GM12878 (cell line): ENCODE data around the gene IFT122. TPM values are rescaled to one million over a fixed set of nuclear protein-coding genes. Genes with fewer than 3 reads are reported as not detected.

Source experiments
- ATAC-seq: fragments of 200-7000 bp; cut with Tn5 transposase; 3 replicates; pipeline ENCODE4 v1.9.1; 2020; ENCODE audit warnings: mild to moderate bottlenecking, moderate library complexity
- BruUV-seq: library from RNA; stranded (reverse); fragments of 400-500 nt; replicated peaks from 2 replicates; lab custom pipeline; 2021; lab: Mats Ljungman, UMichigan
- CTCF ChIA-PET: fragments of 300-600 bp; sonication (Branson Sonifier 250); formaldehyde crosslinking; extraction: SDS; loops from one replicate; lab custom pipeline; 2021; ENCODE audit warnings: inconsistent platforms; lab: Yijun Ruan, JAX
- POLR2A ChIA-PET: fragments of 350-600 bp; formaldehyde crosslinking; extraction: SDS; loops from one replicate; lab custom pipeline; 2021; ENCODE audit warnings: inconsistent platforms; lab: Charles Lee
- RAD21 ChIA-PET: fragments of 300-600 bp; sonication (Branson Sonifier 250); formaldehyde crosslinking; loops from one replicate; lab custom pipeline; 2023; ENCODE audit warnings: antibody characterized with exemption; ENCODE audit not compliant: unreplicated experiment; lab: Charles Lee
- SMC1A ChIA-PET: fragments of 300-600 bp; sonication (Branson Sonifier 250); formaldehyde crosslinking; loops from one replicate; lab custom pipeline; 2023; ENCODE audit not compliant: unreplicated experiment, uncharacterized antibody; lab: Charles Lee
- DNase-seq: peaks from one replicate; pipeline ENCODE4 v3.0.0-alpha.2; 2011; ENCODE audit warnings: low read depth, low spot score
- FAIRE-seq: peaks from 3 replicates; lab custom pipeline; 2011; peaks lifted over from hg19 to GRCh38; lab: Jason Lieb, UNC
- H2AFZ ChIP-seq: 2 replicates; pipeline ENCODE4 v1.6.0; 2011; ENCODE audit warnings: low read depth, low read length, control low read depth; ENCODE audit not compliant: control insufficient read depth
- H3K27ac ChIP-seq: 2 replicates; pipeline ENCODE4 v1.5.1; 2011; ENCODE audit warnings: control low read depth; ENCODE audit not compliant: control insufficient read depth, insufficient read depth
- H3K27me3 ChIP-seq, 2 experiments: replicated peaks in 1 of 2; 2 replicates each; pipeline versions ENCODE4 v1.6.0 to v1.6.1; 2011; ENCODE audit warnings: low read length in 1 of 2; ENCODE audit not compliant: control insufficient read depth in 2 of 2, insufficient read depth in 2 of 2
- H3K36me3 ChIP-seq, 2 experiments: 2 replicates each; pipeline ENCODE4 v1.5.1; 2011; ENCODE audit warnings: low read length in 1 of 2; ENCODE audit not compliant: control insufficient read depth in 2 of 2, insufficient read depth in 2 of 2
- H3K4me1 ChIP-seq: 2 replicates; pipeline ENCODE4 v1.6.1; 2011; ENCODE audit warnings: mild to moderate bottlenecking, low read length, moderate library complexity, mixed read lengths; ENCODE audit not compliant: control insufficient read depth, insufficient read depth
- H3K4me2 ChIP-seq: 2 replicates; pipeline ENCODE4 v1.6.0; 2011; ENCODE audit warnings: control low read depth; ENCODE audit not compliant: control insufficient read depth, insufficient read depth
- H3K4me3 ChIP-seq: fragments of 200-600 bp; sonication (generic); 2 replicates; pipeline ENCODE4 v1.5.1; 2016
- H3K79me2 ChIP-seq: 2 replicates; pipeline ENCODE4 v1.6.0; 2011; ENCODE audit warnings: low read length; ENCODE audit not compliant: control insufficient read depth, insufficient read depth
- H3K9ac ChIP-seq: 2 replicates; pipeline ENCODE4 v1.8.0; 2011; ENCODE audit warnings: low read length, control low read depth, mixed read lengths; ENCODE audit not compliant: control insufficient read depth, insufficient read depth
- H3K9me3 ChIP-seq: replicated peaks from 3 replicates; pipeline ENCODE4 v1.5.1; 2011; ENCODE audit warnings: mild to moderate bottlenecking, low read length; ENCODE audit not compliant: control insufficient read depth, insufficient read depth
- H4K20me1 ChIP-seq: 2 replicates; pipeline ENCODE4 v1.6.0; 2011; ENCODE audit not compliant: control insufficient read depth, insufficient read depth
- IKZF2 ChIP-seq, 2 experiments: fragments of 450-650 bp; IDR thresholded peaks; 2 replicates each; pipeline ENCODE4 v1.6.1; 2017; ENCODE audit warnings: mild to moderate bottlenecking in 2 of 2, moderate library complexity in 2 of 2
- MYB ChIP-seq: fragments of 150-350 bp; IDR thresholded peaks from 2 replicates; pipeline ENCODE4 v1.6.1; 2014; ENCODE audit warnings: mild to moderate bottlenecking, low read depth, low read length, borderline replicate concordance
- NR2F1 ChIP-seq: fragments of 450-650 bp; conservative IDR thresholded peaks from 2 replicates; pipeline ENCODE4 v1.6.1; 2017; ENCODE audit warnings: mild to moderate bottlenecking
- RCOR1 ChIP-seq: conservative IDR thresholded peaks from 2 replicates; pipeline ENCODE4 v1.6.1; 2012; ENCODE audit warnings: low read depth, low read length, improper control_type of control experiment
- WGBS: methylation state at CpG from one replicate; pipeline ENCODE4 v1.1.6; 2016; ENCODE audit warnings: low lambda C conversion rate; ENCODE audit not compliant: insufficient replicate concordance, insufficient coverage; ENCODE audit errors: missing lambda C conversion rate; 5-methylcytosine and 5-hydroxymethylcytosine counted together
- in situ Hi-C: fragments of 300-500 bp; cut with MboI; formaldehyde crosslinking; loops from 9 replicates; pipeline ENCODE4 v1.14.3; 2018; ENCODE audit warnings: mixed read lengths
- intact Hi-C: fragments of 100-400 bp; cut with micrococcal nuclease; formaldehyde crosslinking; loops from one replicate; pipeline ENCODE4 v1.14.2; 2022; ENCODE audit not compliant: unreplicated experiment
- polyA plus RNA-seq, 11 experiments: library from polyadenylated mRNA; depleted of rRNA in 4 of 11; unstranded in 6 of 11; stranded (reverse) in 5 of 11; fragments of >200 nt; fragmentation: Nextera tagmentation in 4 of 11; fragmentation: Illumina TruSeq in 1 of 11; extraction: Ambion mirVana in 4 of 11; extraction: Trizol in 1 of 11; gene quantifications; 1 replicate in 1 of 11; 2 replicates in 10 of 11; pipeline versions ENCODE4 v1.2.1 to v1.2.3, GENCODE V29; 2011 to 2016; ENCODE audit warnings: inconsistent platforms in 2 of 11, missing spikeins in 2 of 11, low read depth in 1 of 11
- total RNA-seq, 4 experiments: library from RNA; depleted of rRNA in 3 of 4; stranded (reverse); fragments of >200 nt in 3 of 4; fragmentation: Illumina TruSeq in 1 of 4; extraction: Trizol in 1 of 4; gene quantifications; 2 replicates each; pipeline versions ENCODE4 v1.2.1 to v1.2.3, GENCODE V29; 2013 to 2021

The IFT122 gene
- total and polyA plus RNA-seq, 10 of the 15 experiments (the other 5 are each of a cell fraction or from before 2014, with no cell fraction given): 1.8 to 19.2 (median 8.4) TPM

- in situ Hi-C loops: no loop called here
- CTCF ChIA-PET: interaction anchor here (0.8 kb wide), 1 partner anchor 41 kb away, joined by 3 read pairs; no protein-coding TSS in a partner anchor
- RAD21 ChIA-PET: no interaction called here
- no peak overlapping the region for H2AFZ ChIP-seq
- TF ChIP-seq IKZF2 (IDR thresholded peaks at IDR 0.05) (no peak), RCOR1 (no peak)
- TF ChIP-seq, all 136 proteins: peak for 0
- no peak overlapping the region for H3K9ac ChIP-seq
- POLR2A ChIA-PET: no interaction called here
- no peak overlapping the region for H3K27ac ChIP-seq
- DNase-seq (no peak), ATAC-seq (no peak), FAIRE-seq (no peak)
- BruUV-seq: no TSS peak
- H3K36me3 ChIP-seq: no peaks in the 10 kb centered on the region
- H3K4me1 ChIP-seq: no peaks in the 10 kb centered on the region
- SMC1A ChIA-PET: interaction anchor here (1.3 kb wide), 1 partner anchor 179 kb away, joined by 4 read pairs; no protein-coding TSS in a partner anchor
- intact Hi-C loops: no loop called here
- H4K20me1 ChIP-seq: no peaks in the 10 kb centered on the region
- no peaks in the 10 kb centered on the region for H3K9me3 ChIP-seq
- WGBS: 61% methylated on average over 11 of the region's 11 CpGs
- peaks cover 2 to 5% of the 10 kb centered on the region in 2 experiments; a peak in 3 of 4 replicates for H3K27me3 ChIP-seq
- H3K4me3 ChIP-seq: no peak overlapping the region
- H3K79me2 ChIP-seq: no peaks in the 10 kb centered on the region
- H3K4me2 ChIP-seq: no peak overlapping the region
These were observed 117.5 kb downstream of the IFT122 start for GRCh38 chr3:129557548-129557894.

GRCh38 chr3:129558081-129558771 lies 118.2 kb downstream of the IFT122 start:
- BruUV-seq: no TSS peak
- TF ChIP-seq MYB (no peak), NR2F1 (0 out of 2 replicates have a peak, but pooled peaks have one; percentile 12)
- no peaks in the 10 kb centered on the region for H3K9me3 ChIP-seq
- 52% methylated on average over 15 of the region's 15 CpGs for WGBS
- H3K4me1 ChIP-seq: no peaks in the 10 kb centered on the region
- no peak overlapping the region for H3K9ac ChIP-seq
- no peaks in the 10 kb centered on the region for H4K20me1 ChIP-seq
- SMC1A ChIA-PET: no interaction called here
- RAD21 ChIA-PET: no interaction called here
- no peaks in the 10 kb centered on the region for H3K79me2 ChIP-seq
- peak overlapping the region; percentile 51; the same call in 1 of the 2 replicates for H2AFZ ChIP-seq
- H3K27ac ChIP-seq: no peak overlapping the region
- H3K4me2 ChIP-seq: no peak overlapping the region
- DNase-seq: no peak
- CTCF ChIA-PET: interaction anchor here (0.8 to 1.0 kb wide), 2 partner anchors 40 to 68 kb away, joined by 3 read pairs; no protein-coding TSS in a partner anchor
- intact Hi-C loops (no loop called here), in situ Hi-C loops (no loop called here)
- H3K36me3 ChIP-seq: no peaks in the 10 kb centered on the region
- no peak overlapping the region for H3K4me3 ChIP-seq
- POLR2A ChIA-PET: no interaction called here
- ATAC-seq: no peak
- FAIRE-seq: no peak
- H3K27me3 ChIP-seq: peaks cover 0 to 2% of the 10 kb centered on the region in 2 experiments; a peak in 1 of 4 replicates
